Posterior cingulate gyrus (tissue), 11 donors: ENCODE measurements around the gene OR1K1.

Experiments used
- DNase-seq, 10 donors: peaks; one replicate each; pipeline versions ENCODE4 v3.0.0 to v3.0.0-alpha.2; 2020 to 2021; ENCODE audit warnings: mixed read lengths in 3 of 10
- intact Hi-C: fragments of 100-400 bp; cut with DNase I; formaldehyde crosslinking; loops from one replicate; pipeline ENCODE4 v1.15.1; 2023

The OR1K1 gene

DNA sequence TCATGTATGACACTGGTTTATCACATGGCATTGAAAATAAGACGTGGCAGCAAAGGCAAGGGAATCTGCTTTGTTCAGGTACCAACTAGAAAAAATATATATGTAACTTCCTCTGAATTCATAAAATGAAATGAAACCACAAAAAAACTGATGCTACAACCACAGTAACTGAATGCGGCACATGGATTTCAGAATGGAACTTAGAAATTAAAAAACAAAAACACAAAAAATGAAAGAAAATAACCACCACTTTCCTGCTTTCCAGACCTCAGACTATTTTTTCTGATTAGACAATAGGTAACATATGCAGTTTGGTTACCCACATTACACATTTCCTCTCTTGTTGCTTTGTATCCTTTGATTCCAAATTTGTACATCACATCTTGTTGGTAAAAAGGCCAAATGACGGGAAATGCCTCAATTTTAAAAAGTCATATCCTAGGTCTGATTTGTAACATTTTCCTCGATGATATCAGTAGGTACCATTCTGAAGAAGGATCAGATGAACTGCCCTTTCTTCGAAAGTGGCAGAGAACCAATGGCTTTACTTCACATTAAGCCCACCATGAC lies 46.5 kb downstream of the OR1K1 start:
- intact Hi-C loops: no loop called here
- no peak for DNase-seq

DNA sequence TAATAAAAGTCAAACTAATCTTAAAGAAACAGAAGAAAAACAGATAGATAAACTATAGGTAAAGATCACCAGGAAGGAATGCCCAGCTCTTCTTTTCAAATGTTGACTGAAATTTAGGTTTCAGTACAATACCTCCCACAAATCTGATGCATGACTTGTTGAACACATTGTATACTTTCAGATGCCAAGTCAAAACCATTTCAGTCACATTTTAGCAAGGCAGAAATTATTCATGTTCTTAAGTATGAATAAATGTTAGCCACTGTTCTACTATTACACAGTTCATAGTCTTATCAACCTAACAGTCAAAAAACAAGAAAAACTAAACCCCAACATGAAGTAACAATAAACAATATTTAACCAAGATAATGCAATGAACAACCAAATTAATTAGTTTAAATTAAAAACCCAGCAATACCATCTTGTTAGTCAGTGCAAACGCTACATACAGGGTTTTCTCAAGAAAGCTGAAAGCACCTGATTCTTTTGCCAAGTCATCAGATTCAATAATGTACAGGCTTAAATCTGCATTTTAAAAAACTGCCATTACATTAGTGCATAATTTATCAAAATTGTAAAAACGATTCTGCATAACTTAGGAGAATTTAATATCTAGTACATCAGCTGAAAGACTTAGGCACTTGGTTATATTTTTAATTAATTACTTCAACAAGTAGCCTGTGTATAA lies 48.5 kb downstream of the OR1K1 start:
- no peak for DNase-seq
- intact Hi-C loops: no loop called here
